PC-3 (cell line): Measurements from ENCODE around the gene ENPP7.

Source experiments
- CTCF ChIP-seq: fragments of 300-600 bp; sonication (generic); conservative IDR thresholded peaks from 2 replicates; pipeline ENCODE4 v1.5.1; 2017; ENCODE audit warnings: antibody characterized with exemption, low read depth, mild to moderate bottlenecking, low read length
- EZH2 ChIP-seq: fragments of 300-600 bp; sonication (generic); IDR thresholded peaks from one replicate; pipeline ENCODE4 v1.6.1; 2017; ENCODE audit warnings: antibody characterized with exemption, mild to moderate bottlenecking, low read length; ENCODE audit not compliant: unreplicated experiment
- EZH2phosphoT487 ChIP-seq: fragments of 300-600 bp; sonication (generic); IDR thresholded peaks from 2 replicates; pipeline ENCODE4 v1.6.1; 2018; ENCODE audit warnings: mild to moderate bottlenecking, antibody characterized with exemption, low read length, borderline replicate concordance

GRCh38 chr17:79748295-79749099 lies 17.8 kb downstream of the ENPP7 start:
- no peak for TF ChIP-seq CTCF
- no peak for TF ChIP-seq EZH2
- no peak for TF ChIP-seq EZH2phosphoT487
